Measurements from ENCODE around the gene NEDD4L. TPM values are rescaled to one million over a fixed set of nuclear protein-coding genes. Genes with fewer than 3 reads are reported as not detected.

The NEDD4L gene
- total RNA-seq, 1 donor from 2014 or later: 135 TPM

DNA sequence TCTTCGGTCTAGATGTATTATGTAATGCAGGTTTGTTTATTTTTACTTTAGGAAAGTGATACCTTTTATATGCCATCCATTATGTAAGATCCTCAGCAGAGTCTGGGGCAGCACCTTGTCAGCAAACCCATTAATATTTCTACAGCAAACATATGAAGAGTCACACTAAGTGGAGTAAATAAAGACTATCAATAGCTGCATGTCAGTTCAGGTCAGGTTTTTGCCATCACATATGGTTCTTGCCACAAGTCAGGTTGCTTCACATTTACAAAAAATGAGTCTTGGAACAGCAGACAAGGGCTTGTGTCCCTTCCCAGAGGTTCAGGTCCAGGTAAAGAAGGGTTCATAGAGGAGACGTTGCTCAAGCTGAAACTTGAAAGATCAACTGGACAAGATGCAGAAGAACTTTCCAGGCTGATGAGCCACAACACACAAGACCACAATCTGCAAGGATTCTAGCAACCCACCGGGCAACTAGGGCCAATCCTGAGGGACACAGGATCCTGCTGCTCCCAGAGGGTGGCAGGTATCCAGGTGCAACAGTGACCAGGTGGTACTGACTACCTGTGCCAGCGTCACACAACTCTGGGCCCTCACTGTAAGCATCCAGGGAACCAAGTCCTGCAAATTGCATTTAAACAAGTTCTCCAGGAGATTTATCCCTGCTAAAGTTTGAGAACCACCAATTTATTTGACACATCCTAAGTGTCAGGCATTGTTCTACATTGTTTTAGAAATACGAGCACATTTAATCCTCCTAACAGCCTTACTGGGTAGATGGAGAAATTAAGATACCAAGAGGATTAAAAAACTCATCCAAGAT is 369.0 kb downstream of the NEDD4L start:
- DNase-seq (ENCODE audit: low spot score in 2 of 2, unreplicated experiment in 2 of 2): no peak
- peaks cover 54% of the 10 kb centered on the region for H3K27me3 Mint-ChIP-seq (ENCODE audit: low read depth)
- H3K27ac Mint-ChIP-seq: no peak overlapping the region
- H3K36me3 Mint-ChIP-seq: no peaks in the 10 kb centered on the region
- no peaks in the 10 kb centered on the region for H3K9me3 Mint-ChIP-seq
- TF ChIP-seq, protein P1, sequence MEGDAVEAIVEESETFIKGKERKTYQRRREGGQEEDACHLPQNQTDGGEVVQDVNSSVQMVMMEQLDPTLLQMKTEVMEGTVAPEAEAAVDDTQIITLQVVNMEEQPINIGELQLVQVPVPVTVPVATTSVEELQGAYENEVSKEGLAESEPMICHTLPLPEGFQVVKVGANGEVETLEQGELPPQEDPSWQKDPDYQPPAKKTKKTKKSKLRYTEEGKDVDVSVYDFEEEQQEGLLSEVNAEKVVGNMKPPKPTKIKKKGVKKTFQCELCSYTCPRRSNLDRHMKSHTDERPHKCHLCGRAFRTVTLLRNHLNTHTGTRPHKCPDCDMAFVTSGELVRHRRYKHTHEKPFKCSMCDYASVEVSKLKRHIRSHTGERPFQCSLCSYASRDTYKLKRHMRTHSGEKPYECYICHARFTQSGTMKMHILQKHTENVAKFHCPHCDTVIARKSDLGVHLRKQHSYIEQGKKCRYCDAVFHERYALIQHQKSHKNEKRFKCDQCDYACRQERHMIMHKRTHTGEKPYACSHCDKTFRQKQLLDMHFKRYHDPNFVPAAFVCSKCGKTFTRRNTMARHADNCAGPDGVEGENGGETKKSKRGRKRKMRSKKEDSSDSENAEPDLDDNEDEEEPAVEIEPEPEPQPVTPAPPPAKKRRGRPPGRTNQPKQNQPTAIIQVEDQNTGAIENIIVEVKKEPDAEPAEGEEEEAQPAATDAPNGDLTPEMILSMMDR (IDR thresholded peaks at IDR 0.05; ENCODE audit: unreplicated experiment): no peak
- no peak overlapping the region for H3K4me3 Mint-ChIP-seq
- peaks cover 11% of the 10 kb centered on the region for H3K4me1 Mint-ChIP-seq

DNA sequence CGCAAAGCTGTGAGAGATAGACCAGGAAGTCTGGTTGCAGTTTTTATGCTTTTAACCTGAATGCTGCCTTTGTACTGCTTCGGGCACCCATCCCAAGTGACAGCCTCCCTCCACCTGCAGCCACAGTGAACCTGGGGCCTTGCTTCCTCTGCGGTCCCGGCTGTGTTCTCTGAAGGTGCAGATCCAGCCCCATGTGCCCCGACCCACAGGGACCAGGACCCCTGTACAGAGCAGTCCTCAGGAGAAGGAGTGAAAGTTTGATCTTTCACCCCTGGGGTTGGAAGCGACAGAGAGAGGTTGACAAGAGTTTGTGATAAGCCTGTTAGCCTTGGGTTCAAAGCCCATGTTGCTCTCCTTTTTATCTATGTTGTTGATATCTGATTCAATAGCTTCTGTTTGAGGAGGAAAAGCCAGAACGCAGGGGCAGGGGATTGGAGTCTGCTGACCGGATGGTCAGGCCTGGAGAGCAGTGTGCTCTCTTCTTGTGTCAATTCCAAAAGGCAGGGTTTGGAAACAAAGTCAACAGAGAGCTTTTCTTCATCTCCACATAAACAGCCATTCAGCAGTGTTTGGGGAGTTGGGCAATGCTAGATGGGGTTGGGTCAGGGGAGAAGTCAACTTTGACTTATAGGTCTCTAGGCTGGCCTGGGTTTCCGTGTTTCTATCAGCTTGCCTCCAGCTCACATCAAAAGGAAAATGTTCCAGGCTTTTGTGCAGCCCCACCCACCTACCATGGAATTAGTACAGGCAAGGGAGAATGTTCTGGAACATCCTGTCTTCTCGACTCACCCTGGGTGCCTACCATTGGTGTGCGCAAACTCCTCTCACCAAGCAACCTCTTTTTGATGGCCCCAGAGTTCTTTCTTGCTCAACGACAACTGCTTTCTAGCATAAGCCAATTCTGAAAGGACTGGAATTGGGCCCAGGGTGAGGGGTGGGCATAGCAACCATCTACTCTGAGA is 369.9 kb downstream of the NEDD4L start:
- no peaks in the 10 kb centered on the region for H3K9me3 Mint-ChIP-seq
- peaks cover 62% of the 10 kb centered on the region for H3K27me3 Mint-ChIP-seq (ENCODE audit: low read depth)
- H3K36me3 Mint-ChIP-seq: no peaks in the 10 kb centered on the region
- DNase-seq (ENCODE audit: low spot score in 2 of 2, unreplicated experiment in 2 of 2): no peak
- H3K4me3 Mint-ChIP-seq: no peak overlapping the region
- peaks cover 11% of the 10 kb centered on the region for H3K4me1 Mint-ChIP-seq
- no peak overlapping the region for H3K27ac Mint-ChIP-seq
- TF ChIP-seq, protein P1 (IDR thresholded peaks at IDR 0.05; ENCODE audit: unreplicated experiment): no peak

DNA sequence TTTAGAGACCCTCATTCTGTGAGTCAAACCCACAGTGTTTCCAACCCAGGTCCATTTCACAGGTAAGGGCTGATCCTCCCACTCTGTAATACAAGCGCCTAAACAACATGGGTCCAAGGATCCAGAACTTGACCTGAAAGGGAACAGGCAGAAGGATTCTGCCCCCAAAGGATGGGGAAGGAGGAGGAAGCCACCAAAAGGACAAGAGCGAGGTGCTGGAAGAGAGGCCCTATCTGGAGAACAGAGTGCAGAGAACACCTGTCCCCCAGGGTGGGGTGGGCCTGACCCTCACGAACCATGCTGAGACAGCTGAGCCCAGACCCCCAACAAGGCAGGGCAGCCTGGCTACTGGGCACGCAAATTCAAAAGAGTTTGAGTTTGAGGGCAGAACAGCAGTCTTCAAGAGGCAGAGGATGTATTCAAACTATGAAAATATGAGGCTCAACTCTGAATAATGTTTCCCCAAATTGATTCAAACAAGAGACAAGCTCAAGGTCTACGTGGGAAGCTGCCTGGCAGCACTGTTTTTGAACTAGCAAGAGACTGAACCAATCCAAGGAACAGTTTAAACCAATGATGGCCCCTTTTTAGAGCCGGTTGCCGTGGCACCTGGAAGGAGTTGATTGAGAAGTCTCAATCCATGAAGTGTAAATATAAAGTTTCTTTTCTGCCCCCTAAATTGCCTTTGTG is 372.1 kb downstream of the NEDD4L start:
- Mint-ChIP-seq H3K9me3 (peaks cover 10% of the 10 kb centered on the region), H3K4me1 (peaks cover 11% of the 10 kb centered on the region), H3K36me3 (no peaks in the 10 kb centered on the region), H3K27me3 (ENCODE audit: low read depth) (peaks cover 75% of the 10 kb centered on the region), H3K27ac (no peak overlapping the region), H3K4me3 (no peak overlapping the region)
- no peak for DNase-seq (ENCODE audit: low spot score in 2 of 2, unreplicated experiment in 2 of 2)
- TF ChIP-seq, protein P1 (IDR thresholded peaks at IDR 0.05; ENCODE audit: unreplicated experiment): no peak

DNA sequence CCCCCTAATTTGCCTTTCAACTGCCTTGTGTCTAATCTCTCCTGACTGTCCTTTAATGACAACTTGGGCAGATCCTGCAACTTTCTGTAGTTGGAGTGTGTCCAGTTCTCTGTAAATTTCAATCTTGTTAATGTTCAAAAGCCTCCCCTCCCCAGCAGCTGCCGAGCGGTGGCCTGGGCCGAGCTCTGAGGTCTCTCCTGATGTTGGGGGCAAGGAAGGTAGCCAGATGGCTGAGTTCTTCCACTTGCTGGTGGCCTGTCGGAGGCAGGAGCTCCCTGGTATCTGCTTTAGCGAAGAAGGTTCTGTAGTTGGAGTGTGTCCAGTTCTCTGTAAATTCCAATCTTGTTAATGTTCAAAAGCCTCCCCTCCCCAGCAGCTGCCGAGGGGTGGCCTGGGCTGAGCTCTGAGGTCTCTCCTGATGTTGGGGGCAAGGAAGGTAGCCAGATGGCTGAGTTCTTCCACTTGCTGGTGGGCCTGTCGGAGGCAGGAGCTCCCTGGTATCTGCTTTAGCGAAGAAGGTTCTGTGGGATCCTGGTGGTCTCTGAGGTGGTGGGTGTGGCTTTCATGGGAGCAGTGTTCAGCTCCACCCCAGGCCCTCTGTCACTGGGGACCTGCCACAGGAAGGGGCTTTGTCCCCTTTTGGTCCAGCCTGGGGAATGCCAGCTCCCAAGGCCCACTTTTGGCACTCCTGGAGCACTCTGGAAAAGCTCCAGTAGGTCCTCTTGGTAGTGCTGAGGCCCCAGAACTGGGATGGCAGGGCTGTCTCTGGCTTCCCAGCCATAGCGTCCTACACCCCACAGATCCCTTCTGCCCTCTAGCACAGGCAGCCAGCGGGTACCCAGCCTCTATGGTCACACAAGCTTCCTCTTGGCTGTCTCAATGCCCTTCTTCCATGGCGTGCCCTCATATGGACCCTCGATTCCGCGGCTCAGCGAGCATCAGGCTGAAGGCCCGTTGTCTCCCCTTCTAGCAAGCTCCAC is 373.0 kb downstream of the NEDD4L start:
- Mint-ChIP-seq H3K36me3 (no peaks in the 10 kb centered on the region), H3K4me3 (no peak overlapping the region), H3K4me1 (peaks cover 11% of the 10 kb centered on the region), H3K27ac (peak overlapping the region; percentile 37), H3K27me3 (ENCODE audit: low read depth) (peaks cover 70% of the 10 kb centered on the region), H3K9me3 (peaks cover 10% of the 10 kb centered on the region)
- TF ChIP-seq, protein P1 (IDR thresholded peaks at IDR 0.05; ENCODE audit: unreplicated experiment): no peak
- no peak for DNase-seq (ENCODE audit: low spot score in 2 of 2, unreplicated experiment in 2 of 2)
